CD4-positive, alpha-beta T cell treated with Interleukin-21 for 1 hour (primary cell): ENCODE measurements around the gene CACNA1B.
"Not testable (repeated sequence)": the region's sequence is repeated elsewhere in the genome, so short reads cannot be mapped to it uniquely, and the experiment has no call there.

Experiments
- DNase-seq: peaks from one replicate; pipeline ENCODE4 v3.0.0-alpha.2; 2020

The CACNA1B gene

DNA sequence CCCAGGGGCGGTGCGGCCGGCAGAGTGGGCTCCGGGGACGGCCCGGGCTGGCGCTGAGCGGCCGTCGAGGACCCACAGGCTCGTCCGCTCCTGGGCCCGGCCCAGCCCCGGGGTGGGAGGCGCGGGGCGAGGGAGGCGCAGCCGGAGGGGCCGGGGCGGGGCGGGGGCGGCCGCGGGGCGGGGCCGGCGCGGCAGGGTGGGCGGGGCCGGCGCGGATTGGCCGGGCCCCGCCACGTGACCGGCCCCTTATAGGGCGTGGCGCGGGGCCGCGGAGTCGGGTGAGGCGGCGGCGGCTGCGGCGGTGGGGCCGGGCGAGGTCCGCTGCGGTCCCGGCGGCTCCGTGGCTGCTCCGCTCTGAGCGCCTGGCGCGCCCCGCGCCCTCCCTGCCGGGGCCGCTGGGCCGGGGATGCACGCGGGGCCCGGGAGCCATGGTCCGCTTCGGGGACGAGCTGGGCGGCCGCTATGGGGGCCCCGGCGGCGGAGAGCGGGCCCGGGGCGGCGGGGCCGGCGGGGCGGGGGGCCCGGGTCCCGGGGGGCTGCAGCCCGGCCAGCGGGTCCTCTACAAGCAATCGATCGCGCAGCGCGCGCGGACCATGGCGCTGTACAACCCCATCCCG, at the start of gene CACNA1B:
TSS of gene CACNA1B (plus strand) at position 277 of the 617 bp plus-strand sequence. CDS start at position 429, 152 bp downstream.
- DNase-seq, result not testable (repeated sequence)

DNA sequence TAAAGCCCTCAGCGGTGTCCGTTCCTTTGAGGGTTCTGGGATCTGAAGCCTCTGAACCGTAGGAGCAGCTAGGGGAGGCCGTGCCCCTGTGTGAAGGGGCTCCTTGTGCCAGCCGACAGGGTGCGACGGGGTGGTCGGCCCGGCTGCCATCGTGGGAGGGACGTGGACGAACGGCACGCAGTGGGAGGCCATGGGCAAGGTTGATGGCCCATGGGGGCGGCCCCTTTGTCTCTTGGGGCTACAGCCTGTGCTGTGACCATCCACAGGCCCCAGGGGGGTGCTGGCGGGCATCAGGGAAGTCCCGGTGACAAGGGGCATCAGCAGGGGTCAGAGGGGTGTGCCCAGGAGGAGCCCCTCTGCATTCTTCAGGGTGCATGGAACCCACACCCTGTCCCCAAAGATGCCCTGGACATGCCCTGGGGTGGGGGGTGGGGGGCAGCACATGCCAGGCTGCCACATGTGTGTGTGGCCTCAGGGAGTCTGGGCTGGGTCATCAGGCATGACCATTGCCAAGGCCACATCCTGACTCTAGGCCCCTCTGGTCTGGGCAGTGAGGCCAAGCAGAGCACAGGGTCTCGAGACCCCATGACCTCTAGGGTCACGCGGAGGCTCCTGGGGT, 49.6 kb upstream of the CACNA1B start:
- DNase-seq, result no peak

DNA sequence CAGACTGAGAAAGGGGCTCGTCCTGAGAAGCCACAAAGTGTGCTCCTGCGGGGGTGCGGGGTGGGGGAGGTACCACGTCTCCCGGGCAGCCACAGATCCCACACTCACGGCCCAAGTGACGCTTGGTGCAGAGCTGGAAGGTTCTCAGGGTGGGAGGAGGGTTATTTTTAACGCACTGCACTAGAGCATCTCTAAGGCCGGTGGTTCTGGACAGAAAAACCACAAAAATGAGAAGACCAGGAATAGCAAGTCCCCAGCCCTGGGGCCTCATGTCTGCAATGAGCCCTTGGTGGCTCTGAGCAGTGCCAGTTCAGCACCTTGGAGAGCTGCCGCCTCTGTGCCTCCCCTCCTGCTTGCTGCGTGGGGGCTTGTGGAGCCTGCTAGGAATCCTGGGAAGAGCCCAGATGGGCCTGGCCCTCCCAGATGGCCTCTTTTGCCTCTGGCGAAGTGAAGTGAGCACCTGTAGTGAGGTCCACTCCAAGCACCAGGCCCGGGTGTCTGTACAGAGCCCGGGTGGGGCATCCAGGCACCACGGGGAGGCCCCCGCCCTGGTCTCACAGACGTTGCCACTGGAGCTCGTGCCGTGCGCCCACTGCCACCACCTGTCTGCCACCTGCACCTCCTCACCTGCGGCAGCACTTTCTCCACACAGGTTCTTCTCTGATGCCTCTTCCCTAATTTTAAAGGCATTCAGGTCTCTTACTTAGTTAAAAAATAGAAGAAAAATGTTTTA, 48.9 kb upstream of the CACNA1B start:
- no peak for DNase-seq

DNA sequence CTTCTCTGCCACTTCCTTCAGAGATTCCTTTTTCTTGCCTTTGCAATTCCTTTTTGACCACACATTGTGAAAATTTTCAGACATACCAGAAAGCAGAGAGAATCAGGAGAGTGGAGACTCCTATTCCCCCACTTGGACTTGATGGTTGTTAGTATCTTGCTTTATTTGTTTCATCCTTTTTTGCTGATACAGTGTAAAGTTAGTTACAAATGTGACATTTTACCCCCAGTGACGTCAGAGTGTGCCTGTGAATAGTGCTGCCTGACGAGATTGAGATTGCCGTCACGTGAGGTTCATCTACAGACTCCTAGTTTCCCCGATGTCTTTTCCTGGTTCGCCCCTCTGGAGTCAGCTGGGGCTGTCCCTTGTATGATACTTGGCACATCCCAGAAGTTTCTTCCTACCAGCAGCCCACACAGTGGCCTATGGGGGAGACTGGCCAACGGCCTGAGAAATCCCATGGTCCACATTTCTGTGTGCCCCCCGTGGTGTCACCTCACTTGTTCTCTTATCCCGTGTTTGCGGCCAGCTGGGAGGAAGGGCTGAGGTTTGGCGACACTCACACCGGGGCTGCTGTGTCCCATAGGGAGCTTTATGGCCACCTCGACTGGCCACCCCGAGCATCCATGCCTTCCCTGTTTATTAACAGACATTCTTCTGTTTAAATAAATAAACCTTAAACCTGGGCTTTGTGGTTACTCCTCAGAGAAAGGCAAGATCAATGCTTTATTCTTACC, 48.2 kb upstream of the CACNA1B start:
- DNase-seq, result no peak

DNA sequence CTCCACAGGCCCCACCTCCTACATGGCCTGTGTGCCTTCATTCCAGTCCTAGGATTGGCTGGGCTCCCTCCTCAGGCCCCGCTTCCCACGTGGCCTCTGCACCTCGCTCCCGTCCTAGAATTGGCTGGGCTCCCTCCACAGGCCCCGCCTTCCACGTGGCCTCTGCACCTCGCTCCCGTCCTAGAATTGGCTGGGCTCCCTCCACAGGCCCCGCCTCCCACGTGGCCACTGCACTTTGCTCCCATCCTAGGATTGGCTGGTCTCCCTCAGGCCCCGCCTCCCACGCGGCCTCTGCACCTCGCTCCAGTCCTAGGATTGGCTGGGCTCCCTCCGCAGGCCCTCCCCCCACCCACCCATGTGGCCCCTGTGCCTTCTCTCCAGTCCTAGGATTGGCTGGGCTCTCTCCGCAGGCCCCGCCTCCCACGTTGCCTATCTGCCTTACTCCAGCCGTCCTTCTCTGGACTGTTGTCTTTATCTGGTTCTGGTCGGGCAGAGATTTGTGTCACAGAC, 45.3 kb upstream of the CACNA1B start:
- no peak for DNase-seq

DNA sequence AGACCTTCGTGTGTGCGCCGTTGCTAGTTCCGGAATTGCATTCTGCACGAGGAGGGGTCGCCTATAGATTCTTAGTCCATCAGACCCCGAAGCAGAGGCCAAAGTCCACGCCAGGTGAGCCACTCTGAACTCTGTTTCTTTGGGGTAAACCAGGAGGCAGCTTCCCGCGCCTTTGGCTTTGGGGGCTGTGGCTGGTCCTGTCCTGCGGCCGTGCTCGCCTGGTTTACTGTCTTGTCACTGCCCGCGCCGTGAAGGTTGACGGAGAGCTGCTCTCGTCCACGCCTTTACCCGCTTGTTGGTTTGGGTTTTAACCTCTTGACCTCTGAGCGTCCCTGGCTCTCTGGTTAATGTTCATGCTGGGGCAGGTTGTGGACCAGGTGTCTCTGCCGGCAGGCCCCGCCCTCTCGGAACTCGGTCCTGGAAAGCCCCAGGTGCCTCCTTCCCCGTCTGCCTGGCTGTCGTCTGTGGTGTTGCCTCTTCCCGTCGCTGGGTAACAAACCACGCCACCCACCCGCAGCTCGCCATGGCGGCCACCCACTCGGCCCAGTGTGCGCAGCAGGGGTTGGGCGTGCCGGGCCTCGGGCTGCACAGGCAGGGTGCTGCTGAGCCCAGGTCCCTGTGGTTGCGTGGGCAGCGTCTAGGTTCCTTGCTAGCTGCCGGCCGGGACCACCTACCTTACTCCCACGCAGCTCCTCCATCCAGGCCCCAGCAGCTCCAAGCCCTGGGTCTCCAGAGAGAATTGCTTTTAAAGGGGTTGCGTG, 44.6 kb upstream of the CACNA1B start:
- no peak for DNase-seq

DNA sequence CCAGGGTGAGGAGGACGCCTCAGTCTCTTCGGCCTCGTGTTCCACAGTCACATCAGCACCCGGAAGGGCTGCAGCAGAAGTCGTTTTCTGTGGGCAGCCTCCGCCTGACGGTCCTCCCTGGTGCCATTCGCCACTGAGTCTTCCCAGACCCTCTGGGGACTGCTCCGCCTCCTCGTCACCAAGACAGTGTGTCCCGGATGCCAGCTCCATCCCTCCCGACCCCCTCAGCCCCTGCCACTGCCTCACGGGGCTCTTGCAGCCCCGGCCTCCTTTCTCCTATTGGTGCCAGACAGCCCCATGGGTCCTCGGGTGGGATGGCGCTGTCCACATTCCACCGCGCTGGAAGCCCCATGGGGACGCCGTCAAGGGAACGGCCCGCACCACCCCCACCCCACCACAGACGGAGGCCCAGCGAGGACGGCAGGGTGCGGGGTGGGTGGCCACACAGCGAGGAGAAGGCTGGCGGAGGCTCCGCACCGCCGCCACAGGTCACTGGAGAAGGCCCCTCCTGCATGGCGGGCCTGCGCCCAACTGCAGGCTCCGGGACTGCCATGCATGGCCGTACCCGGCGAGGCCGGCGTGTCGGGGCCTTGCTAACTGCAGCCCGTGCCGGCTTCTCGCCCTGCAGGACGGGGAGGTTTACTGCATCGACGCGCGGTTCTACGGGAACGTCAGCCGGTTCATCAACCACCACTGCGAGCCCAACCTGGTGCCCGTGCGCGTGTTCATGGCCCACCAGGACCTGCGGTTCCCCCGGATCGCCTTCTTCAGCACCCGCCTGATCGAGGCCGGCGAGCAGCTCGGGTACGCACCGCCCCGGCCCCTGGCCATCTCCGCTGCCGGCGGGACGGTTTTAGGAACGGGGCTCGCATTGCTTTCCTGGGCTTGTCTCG, 43.6 kb upstream of the CACNA1B start:
- DNase-seq, result no peak

DNA sequence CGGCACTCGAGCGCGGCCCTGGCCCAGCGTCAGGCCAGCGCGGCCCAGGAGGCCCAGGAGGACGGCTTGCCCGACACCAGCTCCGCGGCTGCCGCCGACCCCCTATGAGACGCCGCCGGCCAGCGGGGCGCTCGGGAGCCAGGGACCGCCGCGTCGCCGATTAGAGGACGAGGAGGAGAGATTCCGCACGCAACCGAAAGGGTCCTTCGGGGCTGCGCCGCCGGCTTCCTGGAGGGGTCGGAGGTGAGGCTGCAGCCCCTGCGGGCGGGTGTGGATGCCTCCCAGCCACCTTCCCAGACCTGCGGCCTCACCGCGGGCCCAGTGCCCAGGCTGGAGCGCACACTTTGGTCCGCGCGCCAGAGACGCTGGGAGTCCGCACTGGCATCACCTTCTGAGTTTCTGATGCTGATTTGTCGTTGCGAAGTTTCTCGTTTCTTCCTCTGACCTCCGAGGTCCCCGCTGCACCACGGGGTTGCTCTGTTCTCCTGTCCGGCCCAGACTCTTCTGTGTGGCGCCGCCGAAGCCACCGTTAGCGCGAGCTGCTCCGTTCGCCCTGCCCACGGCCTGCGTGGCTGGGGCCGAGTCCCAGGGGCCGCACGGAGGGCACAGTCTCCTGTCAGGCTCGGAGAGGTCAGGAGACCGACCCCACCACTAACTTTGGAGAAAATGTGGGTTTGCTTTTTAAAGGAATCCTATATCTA, 42.6 kb upstream of the CACNA1B start:
- no peak for DNase-seq

DNA sequence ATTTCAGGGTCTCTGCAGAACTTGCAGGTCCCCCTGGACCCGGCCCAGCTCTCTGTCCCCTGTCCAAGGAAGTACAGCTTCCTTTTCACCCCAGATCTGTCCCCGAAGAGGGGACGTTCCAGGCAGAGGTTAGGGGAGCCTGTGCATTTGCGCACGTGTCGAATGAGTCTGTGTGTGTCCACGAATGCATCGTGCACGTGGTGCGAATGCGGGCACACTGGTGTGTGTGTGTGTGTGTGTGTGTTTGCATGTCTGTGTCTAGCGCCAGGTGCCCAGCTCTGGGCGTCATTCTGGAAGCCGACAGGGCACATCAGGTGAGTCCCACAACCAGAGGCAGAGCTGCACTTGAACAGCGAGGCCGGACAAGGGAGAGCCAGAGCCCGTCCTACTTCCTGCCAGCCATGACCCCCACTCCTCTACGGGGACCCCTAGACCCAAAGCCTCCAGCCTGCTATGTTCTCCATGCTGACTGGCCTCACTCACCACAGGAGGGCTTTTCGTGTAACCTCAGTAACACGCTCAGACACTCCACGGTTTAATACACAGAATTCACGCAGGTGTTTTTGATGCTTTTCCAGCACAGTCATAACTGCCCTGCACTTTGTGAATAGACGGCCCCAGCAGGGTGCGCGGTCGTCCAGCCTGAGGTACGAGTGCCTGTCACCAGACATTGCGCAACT, 41.3 kb upstream of the CACNA1B start:
- DNase-seq, result no peak

DNA sequence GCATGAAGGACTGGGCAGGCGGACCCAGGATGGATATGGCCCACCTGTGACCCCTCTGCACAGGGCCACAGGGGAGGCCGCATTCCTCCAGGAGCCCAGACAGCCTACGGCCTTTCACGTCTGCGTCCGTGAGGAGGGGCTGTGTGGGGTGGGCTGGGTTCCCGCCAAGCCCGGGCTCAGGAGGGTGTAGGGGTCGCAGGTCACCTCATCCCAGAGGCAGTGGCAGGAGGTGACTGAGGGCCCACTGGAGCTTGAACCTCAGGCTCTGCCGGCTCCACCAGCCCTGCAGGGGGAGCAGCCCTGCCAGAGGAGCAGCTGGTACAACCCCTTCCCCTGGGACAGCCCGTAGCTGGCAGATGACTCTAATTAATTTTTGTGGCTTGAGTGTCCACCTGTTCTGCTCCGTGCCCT, 40.7 kb upstream of the CACNA1B start:
- DNase-seq, result no peak

DNA sequence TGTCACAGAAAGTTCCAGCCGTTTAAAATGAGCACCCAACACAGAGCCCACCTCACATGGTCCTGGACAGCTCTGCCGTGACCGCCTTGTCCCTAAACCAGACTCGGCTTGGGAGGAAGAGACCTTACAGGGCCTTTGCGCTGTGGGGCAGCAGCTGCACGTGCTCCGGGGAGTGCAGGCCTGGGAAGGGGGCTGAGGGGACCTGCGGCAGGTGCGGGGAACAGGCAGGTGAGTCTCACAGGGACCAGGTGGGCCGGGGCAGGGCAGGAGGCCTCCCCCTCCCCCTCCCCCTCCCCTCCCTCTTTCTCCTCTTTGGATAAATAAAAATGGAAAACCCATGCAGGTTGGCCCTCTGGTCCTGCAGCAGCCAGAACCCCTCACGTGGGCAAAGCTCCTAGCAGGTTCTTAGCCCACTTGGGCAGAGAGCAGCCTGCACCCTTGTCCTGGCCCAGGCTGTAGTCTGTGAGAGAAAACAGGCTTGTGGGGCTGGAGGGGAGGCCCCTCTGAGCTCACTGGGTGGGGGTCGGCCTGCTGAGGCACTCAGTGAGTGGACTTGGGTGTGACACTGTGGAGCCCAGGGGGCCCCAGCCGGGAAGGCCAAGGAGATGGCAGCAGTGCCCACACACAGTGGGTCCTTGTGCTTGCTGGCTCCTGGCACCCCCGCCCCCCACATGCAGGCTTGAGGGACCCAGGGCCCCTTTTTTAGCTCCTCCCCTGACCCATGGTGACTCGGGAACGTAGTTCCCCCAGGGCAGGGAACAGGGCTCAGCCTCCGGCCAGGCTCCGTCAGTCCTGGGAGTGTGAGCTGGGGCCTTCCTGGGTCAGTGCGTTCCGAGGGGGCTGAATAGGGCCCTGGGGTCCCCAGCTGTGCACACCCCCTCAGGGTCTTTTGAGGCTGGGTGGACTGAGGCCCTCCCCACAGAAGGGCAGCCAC, 40.0 kb upstream of the CACNA1B start:
- no peak for DNase-seq

DNA sequence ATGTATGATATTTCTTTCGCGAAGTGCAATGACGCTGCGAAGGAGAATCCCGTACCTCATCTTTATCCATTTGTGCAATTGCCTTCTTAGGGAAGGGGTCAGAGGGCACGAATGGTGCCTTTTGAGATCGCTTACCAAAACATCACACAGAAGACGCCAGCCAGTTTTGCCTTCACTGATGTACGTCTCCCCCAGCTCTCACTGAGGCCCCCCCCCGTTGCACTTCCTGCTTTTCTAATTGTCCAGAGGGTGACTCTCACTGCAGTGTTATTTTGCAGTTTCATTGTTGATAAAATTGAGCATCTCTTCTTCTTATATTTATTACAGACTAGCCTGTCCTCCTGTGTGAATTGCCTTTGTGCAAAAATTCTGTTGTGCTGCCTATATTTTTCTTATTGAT, 39.0 kb upstream of the CACNA1B start:
- DNase-seq, result no peak

DNA sequence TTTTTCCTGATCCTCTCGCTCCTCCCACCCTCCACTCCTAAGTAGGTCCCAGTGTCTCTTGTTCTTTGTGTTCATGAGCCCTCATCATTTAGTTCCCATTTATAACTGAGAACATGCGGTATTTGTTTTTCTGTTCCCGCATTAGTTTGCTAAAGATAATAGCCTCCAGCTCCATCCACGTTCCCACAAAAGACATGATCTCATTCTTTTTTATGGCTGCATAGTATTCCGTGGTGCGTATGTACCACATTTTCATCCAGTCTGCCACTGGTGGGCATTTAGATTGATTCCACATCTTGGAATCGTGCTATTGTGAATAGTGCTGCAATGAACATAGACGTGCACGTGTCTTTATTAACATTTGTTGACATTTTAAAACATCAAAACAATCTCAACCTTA, 34.2 kb upstream of the CACNA1B start:
- DNase-seq, result no peak

DNA sequence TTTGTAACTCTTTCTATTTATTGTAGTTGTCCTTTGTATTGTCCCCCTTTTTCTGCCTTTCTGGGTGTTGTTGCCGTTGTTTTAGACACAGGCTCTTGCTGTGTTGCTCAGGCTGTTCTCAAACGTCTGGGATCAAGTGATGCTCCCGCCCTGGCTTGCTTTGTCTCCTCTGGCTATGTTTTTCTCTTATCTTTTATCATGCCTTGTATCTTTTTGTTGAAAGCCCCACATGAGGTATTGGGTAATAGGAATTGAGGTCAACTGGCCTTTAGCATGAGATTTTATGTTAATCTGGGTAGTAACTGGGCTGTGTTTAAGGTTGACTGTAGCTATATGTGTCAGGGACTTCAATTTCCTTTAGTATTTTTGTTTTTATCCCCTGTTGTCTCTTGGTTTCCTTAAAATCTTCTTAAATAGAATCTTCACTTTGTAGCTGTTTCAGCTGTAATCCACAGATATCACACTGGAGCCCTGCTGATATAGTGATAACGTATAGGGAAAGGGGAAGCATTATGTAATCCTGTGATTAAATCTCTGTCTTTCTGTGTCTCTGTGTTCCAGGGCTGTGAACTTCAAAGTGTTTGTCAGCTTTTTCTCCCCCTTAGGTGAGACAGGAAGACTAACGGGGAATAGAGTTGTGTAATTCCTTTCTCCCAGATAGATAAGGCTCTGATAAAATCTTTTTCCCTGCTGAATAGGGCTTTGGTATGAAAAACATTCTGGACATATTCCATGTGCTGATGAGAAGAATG, 25.9 kb upstream of the CACNA1B start:
- no peak for DNase-seq

DNA sequence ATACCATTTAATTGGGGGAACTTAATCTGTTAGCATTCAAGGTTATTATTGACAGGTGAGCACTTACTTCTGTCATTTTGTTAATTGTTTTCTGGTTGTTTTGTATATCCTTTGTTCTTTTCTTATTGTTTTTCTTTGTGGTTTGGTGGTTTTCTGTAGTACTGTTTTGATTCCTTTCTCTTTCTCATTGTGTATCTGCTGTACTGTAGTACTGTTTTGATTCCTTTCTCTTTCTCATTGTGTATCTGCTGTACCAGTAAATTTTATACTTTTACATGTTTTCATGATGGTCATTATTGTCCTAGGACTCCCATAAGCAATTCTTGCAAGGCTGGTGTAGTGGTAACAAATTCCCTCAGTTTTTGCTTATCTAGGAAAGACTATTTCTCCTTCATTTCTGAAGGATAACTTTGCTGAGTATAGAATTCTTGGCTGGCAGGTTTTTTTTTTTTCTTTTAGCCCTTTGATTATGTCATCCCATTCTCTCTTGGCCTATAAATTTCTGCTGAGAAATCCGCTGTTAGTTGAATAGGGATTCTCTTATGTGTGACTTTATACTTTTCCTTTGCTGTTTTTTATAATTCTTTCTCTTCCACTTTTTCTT, 24.1 kb upstream of the CACNA1B start:
- DNase-seq, result no peak

DNA sequence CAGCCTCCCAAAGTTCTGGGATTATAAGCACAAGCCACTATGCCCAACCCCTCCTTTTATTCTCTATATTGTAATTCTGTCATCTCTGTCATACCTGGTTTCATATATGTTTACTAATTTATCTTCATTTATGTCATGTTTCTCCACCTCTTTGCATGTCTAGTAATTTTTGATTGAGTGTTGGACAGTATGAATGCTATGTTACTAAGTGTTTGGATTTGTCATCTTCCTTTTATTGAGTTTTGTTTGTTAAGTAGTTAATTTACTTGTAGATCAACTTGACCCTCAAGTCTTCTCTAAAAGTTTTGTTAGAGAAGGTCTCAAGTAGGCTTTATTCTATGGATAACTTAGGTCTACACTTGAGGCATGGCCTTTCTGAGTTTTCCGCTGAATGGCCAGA, 17.2 kb upstream of the CACNA1B start:
- DNase-seq, result no peak

DNA sequence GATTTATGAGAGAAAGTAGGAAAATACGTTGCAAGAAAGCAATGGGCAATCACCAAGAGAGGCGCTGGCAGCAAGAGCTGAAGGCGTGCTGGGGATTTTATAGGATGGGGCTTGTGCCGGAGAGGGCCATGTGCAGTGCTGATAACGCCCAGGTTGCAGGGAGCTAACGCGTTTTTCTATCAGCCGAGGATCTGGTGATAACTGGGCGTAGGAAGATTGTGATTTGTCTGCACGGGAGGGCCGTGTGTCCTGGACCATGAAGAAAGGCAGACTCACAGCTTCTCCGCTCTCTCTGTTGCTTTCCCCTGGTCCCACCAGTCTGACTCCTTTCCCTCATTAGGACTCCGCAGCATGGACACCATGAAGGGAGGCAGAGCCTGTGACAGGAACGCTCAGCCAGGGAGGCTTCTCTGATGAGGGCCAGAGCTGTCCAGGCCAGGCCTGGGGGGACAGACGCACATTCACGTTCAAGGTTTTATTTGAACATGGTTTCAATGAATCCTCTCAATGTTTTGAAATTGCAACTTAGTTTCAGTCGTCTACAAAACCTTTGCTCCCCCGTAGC, 11.9 kb upstream of the CACNA1B start:
- DNase-seq, result no peak
